Skeletal muscle tissue (tissue), 4 donors: ENCODE data around the gene DEPDC7. TPM values are rescaled to one million over a fixed set of nuclear protein-coding genes. Genes with fewer than 3 reads are reported as not detected.
"Not testable (repeated sequence)": the region's sequence is repeated elsewhere in the genome, so short reads cannot be mapped to it uniquely, and the experiment has no call there.

Source experiments
- H3K27ac ChIP-seq: one replicate; pipeline ENCODE4 v1.7.0; 2013; ENCODE audit warnings: mild to moderate bottlenecking, low read depth, low read length, inconsistent platforms
- H3K27me3 ChIP-seq, 3 donors: one replicate each; pipeline ENCODE4 v1.7.0; 2013; ENCODE audit warnings: low read length in 3 of 3; ENCODE audit not compliant: control insufficient read depth in 3 of 3, insufficient read depth in 3 of 3
- H3K36me3 ChIP-seq, 3 donors: one replicate each; pipeline ENCODE4 v1.7.0; 2013; ENCODE audit warnings: low read length in 3 of 3; ENCODE audit not compliant: control insufficient read depth in 3 of 3, insufficient read depth in 3 of 3
- H3K4me1 ChIP-seq, 3 donors: one replicate each; pipeline ENCODE4 v1.7.0; 2013; ENCODE audit warnings: low read length in 3 of 3, mild to moderate bottlenecking in 3 of 3; ENCODE audit not compliant: control insufficient read depth in 3 of 3, insufficient read depth in 3 of 3
- H3K4me3 ChIP-seq, 3 donors: one replicate each; pipeline ENCODE4 v1.7.0; 2013; ENCODE audit warnings: low read length in 3 of 3
- H3K9ac ChIP-seq, 3 donors: one replicate each; pipeline ENCODE4 v1.7.0; 2013; ENCODE audit warnings: low read length in 3 of 3, mild to moderate bottlenecking in 3 of 3, moderate library complexity in 2 of 3, low read depth in 1 of 3
- H3K9me3 ChIP-seq, 3 donors: one replicate each; pipeline ENCODE4 v1.7.0; 2013; ENCODE audit warnings: low read length in 3 of 3; ENCODE audit not compliant: control insufficient read depth in 3 of 3
- total RNA-seq: library from RNA; depleted of rRNA; stranded (reverse); fragments of >200 nt; gene quantifications from one replicate; pipeline ENCODE4 v1.2.3, GENCODE V29; 2014
- donor health status: Osteomylitis.

Gene DEPDC7
- total RNA-seq, 1 donor from 2014 or later: 9.9 TPM

DNA sequence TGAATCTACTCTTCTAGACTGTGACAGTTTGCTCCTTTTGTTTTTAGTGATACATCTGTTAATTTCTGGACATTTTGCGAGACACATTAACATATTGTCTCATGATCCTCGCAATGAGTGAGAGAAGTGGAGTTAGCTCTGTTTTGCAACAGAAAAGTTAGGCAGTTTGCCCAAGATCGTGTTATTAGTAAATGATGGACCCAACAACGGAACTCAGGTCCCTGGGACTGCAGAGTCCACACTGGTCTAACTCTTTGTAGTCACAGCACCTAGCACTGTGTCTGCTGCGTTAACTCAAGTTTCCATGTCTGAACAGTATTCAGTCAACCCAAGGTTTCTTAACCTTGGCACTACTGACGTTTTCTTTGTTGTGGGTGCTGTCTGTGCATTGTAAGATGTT is 3.2 kb downstream of the DEPDC7 start:
- Histone ChIP-seq H3K9me3 (no peaks in the 10 kb centered on the region), H3K27me3 (no peaks in the 10 kb centered on the region), H3K27ac (no peak overlapping the region)

GRCh38 chr11:33021501-33021900 is 5.8 kb downstream of the DEPDC7 start:
- Histone ChIP-seq H3K9me3 (no peaks in the 10 kb centered on the region), H3K27ac (no peak overlapping the region), H3K27me3 (no peaks in the 10 kb centered on the region), H3K4me1 (peaks cover 8 to 15% (median 11%) of the 10 kb centered on the region in 3 donors), H3K36me3 (no peaks in the 10 kb centered on the region), H3K9ac (no peak overlapping the region), H3K4me3 (no peak overlapping the region)

More for the DNA sequence above, 3.2 kb downstream of the DEPDC7 start:
- Histone ChIP-seq H3K36me3 (no peaks in the 10 kb centered on the region), H3K9ac (no peak overlapping the region), H3K4me3 (peak overlapping the region in 2 of 3 donors; percentile 2 to 9), H3K4me1 (peaks cover 10 to 19% (median 13%) of the 10 kb centered on the region in 3 donors)

DNA sequence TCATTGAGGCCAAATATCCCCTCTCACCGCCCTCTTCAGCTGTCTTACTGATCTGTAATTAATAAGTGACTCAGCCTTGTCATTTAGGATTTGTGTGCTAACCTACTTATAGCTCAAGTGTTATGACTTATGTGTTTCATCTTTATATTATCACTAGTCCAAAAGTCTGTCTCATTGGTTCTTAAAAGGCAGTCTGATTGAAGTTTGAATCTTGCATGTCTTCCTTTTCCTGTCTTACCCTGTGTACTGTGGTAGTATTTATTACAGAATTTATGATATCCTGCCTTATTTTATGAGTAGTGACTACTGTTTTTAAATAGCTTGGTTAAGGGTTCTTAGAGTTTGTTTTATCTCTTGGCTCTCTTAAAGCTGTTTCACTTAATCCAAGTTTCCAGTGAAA is 6.3 kb downstream of the DEPDC7 start:
- Histone ChIP-seq H3K36me3 (no peaks in the 10 kb centered on the region), H3K4me3 (no peak overlapping the region), H3K4me1 (peaks cover 8 to 15% (median 11%) of the 10 kb centered on the region in 3 donors), H3K27ac (no peak overlapping the region), H3K9ac (no peak overlapping the region), H3K27me3 (no peaks in the 10 kb centered on the region), H3K9me3 (no peaks in the 10 kb centered on the region)

DNA sequence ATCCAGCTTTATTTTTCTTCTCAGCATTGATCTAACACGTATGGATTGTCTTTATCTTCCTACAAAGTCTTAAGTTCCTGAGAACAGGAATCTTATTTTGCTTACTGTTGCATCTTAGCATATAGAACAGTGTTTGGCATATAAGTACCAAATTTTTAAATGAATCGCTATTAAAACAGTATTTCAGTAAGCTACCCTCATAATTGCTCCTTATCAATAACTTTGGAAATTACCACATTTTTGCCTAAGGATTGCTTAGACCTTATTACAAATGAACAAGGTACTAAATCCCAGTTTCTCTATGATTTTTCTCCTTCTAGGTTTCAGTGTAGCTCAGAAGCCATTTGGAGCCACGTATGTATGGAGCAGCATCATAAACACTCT is 9.7 kb downstream of the DEPDC7 start:
- Histone ChIP-seq H3K4me3 (no peak overlapping the region), H3K4me1 (no peaks in the 10 kb centered on the region), H3K36me3 (no peaks in the 10 kb centered on the region), H3K27me3 (no peaks in the 10 kb centered on the region), H3K9me3 (no peaks in the 10 kb centered on the region), H3K9ac (no peak overlapping the region), H3K27ac (no peak overlapping the region)

GRCh38 chr11:33027233-33027632 is 11.6 kb downstream of the DEPDC7 start:
- H3K9ac ChIP-seq: no peak overlapping the region
- H3K27ac ChIP-seq: no peak overlapping the region
- no peak overlapping the region for H3K4me3 ChIP-seq
- H3K27me3 ChIP-seq: no peaks in the 10 kb centered on the region
- H3K36me3 ChIP-seq: no peaks in the 10 kb centered on the region
- no peaks in the 10 kb centered on the region for H3K4me1 ChIP-seq
- no peaks in the 10 kb centered on the region for H3K9me3 ChIP-seq

- H3K9me3 ChIP-seq: no peaks in the 10 kb centered on the region
- H3K27me3 ChIP-seq: no peaks in the 10 kb centered on the region
- no peak overlapping the region for H3K4me3 ChIP-seq
- H3K4me1 ChIP-seq: no peaks in the 10 kb centered on the region
- H3K9ac ChIP-seq: no peak overlapping the region
- H3K36me3 ChIP-seq: peaks cover 0 to 3% (median 0%) of the 10 kb centered on the region in 3 donors
- no peak overlapping the region for H3K27ac ChIP-seq
Measured at GRCh38 chr11:33027846-33028536, 12.3 kb downstream of the DEPDC7 start.

GRCh38 chr11:33028537-33028914 is 12.8 kb downstream of the DEPDC7 start:
- Histone ChIP-seq H3K9me3 (no peaks in the 10 kb centered on the region), H3K9ac (no peak overlapping the region), H3K4me1 (no peaks in the 10 kb centered on the region), H3K27me3 (no peaks in the 10 kb centered on the region), H3K27ac (no peak overlapping the region), H3K4me3 (no peak overlapping the region), H3K36me3 (peaks cover 0 to 3% (median 0%) of the 10 kb centered on the region in 3 donors)

DNA sequence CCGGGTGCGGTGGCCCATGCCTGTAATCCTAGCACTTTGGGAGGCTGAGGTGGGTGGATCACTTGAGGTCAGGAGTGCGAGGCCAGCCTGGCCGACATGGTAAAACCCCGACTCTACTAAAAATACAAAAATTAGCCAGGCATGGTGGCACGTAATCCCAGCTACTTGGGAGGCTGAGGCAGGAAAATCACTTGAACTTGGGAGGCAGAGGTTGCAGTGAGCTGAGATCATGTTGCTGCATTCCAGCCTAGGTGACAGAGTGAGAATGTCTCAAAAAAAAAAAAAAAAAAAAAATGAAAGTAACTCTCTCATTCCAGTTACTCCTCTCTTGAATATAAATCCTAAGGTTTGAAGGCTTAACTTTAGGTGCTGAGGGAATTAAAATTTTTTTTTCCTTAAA is 13.5 kb downstream of the DEPDC7 start:
- H3K36me3 ChIP-seq, H3K27ac ChIP-seq, H3K4me1 ChIP-seq, H3K9me3 ChIP-seq, H3K9ac ChIP-seq, H3K27me3 ChIP-seq, H3K4me3 ChIP-seq: not testable (repeated sequence)

- Histone ChIP-seq H3K27ac (no peak overlapping the region), H3K4me3 (no peak overlapping the region), H3K4me1 (no peaks in the 10 kb centered on the region), H3K36me3 (peaks cover 0 to 3% (median 0%) of the 10 kb centered on the region in 3 donors), H3K9ac (no peak overlapping the region), H3K27me3 (no peaks in the 10 kb centered on the region), H3K9me3 (no peaks in the 10 kb centered on the region)
Measured at GRCh38 chr11:33033493-33033892, 17.8 kb downstream of the DEPDC7 start.

GRCh38 chr11:33035011-33035410 is 19.3 kb downstream of the DEPDC7 start:
- no peak overlapping the region for H3K9ac ChIP-seq
- H3K9me3 ChIP-seq: no peaks in the 10 kb centered on the region

More at GRCh38 chr11:33035011-33035410, 19.3 kb downstream of the DEPDC7 start:
- Histone ChIP-seq H3K36me3 (peaks cover 0 to 3% (median 0%) of the 10 kb centered on the region in 3 donors), H3K4me3 (no peak overlapping the region), H3K27me3 (no peaks in the 10 kb centered on the region), H3K4me1 (no peaks in the 10 kb centered on the region), H3K27ac (no peak overlapping the region)
